Cardiac septum (tissue), 1 donor: Measurements from ENCODE around the gene SMIM45.
A peak's percentile ranks its signal among the peaks of the same experiment; 100 is the strongest.

Experiments
- DNase-seq: peaks from one replicate; pipeline ENCODE4 v3.0.0-alpha.2; 2020; ENCODE audit warnings: low spot score
- intact Hi-C: fragments of 100-400 bp; cut with DNase I; formaldehyde crosslinking; loops from one replicate; pipeline ENCODE4 v1.14.0; 2022
- donor health status: DM: no; HTN: no; CAD: no.

SMIM45 gene

DNA sequence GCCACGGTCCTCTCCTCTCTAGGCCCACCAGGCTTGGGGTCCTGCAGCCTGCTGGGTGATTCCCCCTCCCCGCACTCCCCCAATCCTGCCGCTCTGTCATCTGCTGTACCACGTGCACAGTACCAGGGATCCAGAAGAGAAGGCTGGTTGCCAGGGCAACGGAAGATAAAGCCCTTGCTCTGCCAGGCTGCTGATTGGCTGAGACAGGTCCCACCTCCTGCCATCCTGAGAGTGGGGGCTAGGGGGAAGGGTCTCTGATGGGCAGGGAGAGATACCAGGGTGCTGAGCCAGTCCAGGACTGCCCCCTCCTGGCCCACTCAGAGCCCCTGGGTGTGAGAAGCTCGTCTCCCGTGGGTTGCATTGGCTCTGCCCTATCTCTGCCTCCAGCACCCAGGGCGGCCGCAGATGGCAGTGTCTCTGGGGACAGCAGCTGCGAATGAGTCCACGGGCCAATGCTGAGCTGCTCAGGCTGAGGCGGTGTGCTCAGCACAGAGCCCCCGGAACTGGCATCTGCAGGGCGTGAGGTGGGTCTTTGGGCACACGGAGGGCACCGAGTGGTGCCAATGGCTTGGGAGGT lies at the start of gene SMIM45:
TSS of gene SMIM45 (plus strand) at position 253 of the 577 bp plus-strand sequence.
- DNase-seq: no peak
- intact Hi-C loops: no loop called here

DNA sequence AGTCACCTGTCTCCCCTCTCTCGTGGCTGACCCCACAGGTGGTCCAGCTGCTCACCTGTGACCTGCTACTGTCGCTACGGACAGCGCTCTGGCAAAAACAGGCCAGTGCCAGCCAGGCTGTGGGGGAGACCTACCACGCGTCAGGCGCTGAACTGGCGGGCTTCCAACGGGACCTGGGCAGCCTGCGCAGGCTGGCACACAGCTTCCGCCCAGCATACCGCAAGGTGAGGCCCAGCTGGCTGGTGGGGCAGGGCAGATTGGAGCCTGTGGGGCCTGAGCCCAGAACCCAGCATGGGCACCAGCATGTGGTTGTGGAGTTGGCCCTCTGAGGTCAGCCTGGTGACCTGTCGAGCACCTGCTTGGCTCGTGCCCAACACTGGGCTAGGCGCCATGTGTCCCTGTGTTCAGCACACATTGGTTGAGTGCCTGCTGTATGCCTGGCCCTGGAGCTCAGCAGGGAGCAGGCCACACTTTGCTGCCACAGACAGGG lies 49.0 kb upstream of the SMIM45 start:
- intact Hi-C loops: loop anchor here (5.0 kb wide), 1 partner anchor 34 kb away; no protein-coding TSS in a partner anchor
- DNase-seq: peak; percentile 84

DNA sequence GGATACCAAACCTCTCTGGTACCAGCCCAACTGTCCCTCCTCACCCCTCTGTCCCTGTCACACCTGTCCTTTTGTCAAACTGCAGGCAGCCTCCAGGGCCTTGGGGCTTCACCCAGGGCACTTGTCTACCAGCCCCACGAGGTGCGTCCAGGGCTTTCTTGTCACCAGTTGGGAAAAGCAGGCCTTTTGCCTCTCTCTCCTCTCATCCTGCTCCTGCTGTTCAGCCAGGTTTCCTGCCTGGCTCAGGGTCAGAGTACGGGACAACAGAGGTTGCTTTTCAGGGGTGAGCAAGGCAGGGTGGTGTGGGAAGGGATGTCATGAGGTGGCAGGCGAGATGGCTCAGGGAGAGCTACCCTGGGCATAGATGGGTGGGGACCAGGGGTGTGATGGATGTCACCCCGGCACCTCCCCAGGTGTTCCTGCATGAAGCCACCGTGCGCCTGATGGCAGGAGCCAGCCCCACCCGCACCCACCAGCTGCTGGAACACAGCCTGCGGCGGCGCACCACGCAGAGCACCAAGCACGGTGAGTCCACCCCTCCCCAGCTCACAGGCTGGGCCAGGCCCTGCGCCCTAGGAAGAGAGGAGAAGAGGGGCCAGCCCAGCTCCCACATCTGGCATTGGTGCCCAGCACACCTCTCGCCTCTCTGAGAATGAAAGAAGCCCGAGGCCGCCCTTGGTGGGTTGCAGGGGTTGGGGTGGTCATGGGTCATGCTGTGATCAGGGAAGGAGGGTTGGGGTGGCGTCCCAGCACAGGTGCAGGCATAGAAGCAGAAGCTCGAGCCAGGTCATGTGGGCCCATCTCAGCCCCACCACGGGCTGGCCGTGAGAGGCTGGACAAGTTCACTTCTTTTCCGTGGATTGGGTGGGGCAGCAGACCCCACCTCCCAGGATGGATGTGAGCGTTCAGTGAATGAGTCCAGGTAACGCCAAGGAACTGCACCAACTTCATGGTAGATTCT lies 47.2 kb upstream of the SMIM45 start:
- DNase-seq: no peak
- intact Hi-C loops: loop anchor here (5.0 kb wide), 1 partner anchor 33 kb away; no protein-coding TSS in a partner anchor

DNA sequence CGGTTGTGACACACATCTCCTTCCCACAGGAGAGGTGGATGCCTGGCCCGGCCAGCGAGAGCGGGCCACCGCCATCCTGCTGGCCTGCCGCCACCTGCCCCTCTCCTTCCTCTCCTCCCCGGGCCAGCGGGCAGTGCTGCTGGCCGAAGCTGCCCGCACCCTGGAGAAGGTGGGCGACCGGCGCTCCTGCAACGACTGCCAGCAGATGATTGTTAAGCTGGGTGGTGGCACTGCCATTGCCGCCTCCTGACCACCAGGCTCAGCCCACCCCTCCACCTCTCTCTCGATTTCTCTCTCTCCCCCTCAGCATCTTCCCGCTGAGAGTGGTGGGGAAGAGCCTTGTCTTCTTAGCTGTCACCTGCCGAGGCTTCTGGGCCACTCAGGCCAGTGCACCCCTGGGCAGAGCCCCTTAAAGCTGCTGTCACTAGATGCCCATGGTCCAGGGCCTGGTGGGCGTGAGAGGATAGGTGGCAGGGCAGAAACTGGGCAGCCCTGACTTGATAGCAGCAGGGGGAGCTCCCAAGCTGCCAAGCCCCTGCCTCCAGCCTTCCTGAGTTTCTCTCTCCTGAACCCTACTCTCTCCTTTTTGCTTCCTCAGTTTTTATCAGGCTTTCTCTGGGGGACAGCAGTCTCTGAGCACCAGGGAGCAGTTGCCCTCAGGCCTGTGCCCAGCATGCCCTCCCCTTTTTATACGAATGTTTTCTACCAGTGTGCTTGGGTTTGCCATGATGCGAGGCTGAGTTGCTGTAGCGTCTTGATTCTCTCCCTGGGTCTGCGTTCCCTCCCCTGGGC lies 46.3 kb upstream of the SMIM45 start:
- DNase-seq: no peak
- intact Hi-C loops: no loop called here

DNA sequence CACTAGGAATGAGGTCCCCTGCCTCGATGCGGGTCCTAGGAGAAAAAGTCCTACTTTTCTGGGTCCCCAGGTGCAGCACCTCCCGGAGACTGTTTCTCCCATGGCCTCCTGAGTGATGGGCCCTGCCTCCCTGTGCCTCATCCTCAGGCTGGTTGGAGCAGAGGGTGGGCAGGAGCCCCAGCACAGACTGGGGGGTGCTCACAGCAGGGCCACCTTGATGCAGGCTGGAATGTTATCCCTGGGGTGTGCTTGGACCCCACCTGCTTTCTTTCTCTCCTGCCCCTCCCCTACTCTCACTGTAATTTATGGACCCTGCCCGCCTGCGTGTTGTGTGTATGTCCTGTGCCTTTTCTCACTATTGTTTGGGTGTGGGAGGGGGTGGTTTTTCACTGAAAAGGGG lies 45.1 kb upstream of the SMIM45 start:
- DNase-seq: no peak

DNA sequence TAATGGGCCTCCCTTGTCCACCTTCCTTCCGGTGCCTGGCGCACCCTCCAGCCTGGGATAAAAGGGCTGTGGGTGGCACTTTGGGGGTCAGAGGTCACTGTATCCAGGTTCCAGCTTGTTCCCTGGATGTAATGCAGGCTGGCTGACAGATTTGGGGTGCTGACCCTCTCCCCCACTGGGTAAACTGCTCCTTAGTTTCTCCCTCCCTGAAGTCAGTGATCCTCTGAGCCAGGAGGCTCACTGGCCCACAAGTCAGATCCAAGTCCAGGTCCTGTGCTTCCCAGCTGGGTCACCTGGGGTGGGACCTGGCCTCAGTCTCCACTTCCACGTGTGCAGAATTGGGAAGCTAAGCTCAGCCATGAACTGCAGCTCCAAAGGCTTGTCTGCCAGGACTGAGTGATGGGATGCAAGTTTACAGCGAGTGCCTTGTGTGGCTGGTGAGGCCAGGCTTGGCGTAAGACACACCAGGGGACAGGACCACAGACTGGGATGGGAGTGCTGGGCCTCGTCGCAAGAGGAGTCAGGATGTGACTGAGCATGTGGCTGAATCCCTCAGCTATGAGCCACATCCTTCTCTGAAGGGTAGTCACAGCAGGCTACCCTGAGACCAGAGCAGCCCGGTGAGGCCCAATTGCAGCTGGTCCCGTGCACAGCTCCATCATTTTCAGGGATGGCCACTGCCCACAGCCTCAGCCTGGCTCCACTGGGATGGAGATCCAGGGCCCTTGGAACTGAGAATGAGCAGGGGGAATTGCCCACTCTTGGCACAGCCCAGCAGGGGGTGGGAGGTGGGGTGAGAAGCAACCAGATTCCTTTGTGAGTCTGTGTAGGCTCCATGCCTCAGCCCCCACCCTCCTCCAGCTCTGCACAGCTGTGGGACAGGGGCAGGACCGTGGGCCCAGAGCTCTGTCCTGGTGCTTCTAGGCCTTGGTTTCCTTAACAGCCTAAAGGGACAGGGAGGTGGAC lies 44.2 kb upstream of the SMIM45 start:
- DNase-seq: no peak
- intact Hi-C loops: no loop called here

More for the DNA sequence above, 45.1 kb upstream of the SMIM45 start:
- intact Hi-C loops: no loop called here

DNA sequence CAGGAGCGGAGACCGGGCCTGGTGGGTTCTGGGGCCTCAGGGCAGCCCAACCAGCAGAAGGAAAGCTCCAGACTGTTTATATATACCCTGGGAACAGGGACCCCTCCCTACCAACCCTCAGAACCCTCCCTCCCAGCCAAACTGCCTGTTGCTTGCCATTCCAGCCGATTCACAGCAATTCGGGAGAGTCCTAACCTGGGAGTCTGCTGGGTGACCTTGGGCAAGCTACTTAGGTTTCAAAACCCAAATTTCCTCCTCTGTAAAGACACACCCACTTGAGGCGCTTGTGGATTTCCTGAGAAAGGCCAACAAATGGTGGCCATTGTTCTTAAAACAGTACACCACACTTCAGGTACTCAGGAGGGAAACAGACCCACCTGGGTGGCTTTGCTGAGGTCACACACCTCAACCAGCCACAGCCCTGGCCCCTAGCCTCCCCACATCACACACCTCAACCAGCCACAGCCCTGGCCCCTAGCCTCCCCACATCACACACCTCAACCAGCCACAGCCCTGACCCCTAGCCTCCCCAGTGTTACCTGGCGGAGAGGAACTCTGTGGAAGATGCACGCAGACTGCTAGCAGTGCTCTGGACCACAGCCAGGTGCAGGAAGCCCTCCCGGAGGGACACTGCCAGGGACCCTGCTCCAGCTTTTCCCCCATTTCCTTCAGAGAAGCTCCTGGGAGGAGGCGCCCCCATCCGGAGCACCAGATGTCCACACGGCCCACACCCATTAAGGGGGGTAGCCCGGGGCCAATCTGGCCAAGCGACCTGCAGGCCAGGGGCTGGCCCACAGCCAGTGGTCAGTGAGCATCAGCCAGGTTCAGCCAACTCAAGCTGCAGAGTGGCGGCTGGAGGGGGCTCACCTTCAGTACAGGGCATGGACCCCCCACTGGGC lies 43.3 kb upstream of the SMIM45 start:
- no peak for DNase-seq
- intact Hi-C loops: no loop called here

DNA sequence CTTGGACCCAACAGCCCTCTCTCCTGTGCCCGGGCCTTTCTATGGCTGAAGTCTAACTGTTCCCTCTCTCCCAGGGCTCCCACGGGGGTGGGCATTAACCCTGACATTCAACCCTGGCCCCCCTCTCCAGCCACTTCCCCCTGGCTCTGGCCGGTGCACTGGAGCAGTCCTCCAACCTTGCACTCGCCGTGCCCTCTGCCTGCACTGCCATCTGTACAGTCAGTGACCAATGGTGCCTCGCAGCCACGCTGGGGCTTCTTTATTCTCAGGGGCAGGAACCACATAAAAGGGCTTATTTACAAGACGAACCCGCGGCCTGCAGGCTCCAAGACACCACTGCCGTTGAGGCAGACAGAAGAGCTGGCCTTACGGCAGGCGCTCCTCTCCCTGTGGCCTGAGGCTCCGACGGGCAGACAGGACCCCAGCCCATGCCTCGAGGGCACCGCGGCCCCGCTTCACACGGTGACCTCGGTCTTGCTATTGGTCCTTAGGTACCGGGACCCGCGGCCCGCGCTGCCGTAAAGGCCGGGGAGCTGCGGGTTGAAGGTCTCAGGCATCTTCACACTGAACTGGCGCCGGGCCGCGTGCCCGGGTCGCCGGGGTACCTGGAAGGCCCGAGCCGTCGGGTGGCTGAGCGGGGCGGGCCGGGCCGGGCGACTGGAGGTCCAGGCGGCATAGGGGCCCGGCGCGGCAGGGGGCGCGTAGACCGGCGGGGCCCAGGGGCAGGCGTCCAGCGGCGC lies 42.5 kb upstream of the SMIM45 start:
- no peak for DNase-seq
- intact Hi-C loops: no loop called here

DNA sequence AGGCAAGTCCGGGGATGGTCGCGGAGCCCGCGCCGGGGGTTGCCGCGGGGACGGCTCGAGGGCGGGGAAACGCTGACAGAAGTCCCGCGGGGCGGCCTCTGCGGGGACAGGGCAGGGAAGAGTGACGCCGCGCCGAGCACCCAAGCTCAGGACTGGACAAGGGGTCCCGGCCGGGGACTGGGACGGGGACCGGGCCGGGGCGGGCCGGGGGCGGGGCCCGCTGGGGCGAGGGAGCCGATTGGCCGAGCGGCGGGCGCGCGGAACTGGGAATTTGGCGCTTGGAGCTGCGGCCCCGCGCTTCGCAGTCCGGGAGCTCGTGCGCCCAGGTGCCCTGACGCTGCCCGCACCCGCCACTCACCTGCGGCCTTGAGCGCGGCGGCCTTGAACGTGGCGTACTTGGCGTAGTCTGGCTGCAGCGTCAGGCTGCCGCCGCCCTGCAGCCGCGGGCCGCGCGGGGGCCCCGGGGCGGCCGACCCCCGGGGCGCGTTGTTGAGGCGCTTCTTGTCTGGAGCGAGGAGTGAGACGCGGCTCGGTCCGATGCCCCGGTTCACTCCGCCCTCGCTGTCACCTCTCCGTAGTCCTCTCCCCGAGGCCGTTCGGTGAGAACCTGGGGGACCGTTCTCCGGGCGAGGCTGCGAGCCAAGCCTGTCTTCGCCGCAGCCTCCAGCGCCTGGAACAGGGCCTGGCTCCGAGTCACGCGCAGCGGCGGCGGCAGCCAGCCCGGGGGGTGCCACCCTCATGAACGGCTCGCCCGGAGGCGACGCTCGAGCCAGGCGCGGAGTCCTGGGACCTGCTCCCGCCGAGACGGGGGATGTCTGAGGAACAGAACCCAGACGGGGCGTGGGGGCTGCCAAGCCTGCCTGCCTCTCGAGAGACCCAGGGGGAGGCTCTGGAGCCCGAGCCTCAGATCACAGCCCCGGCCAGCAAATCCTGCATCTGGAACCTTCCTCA lies 41.6 kb upstream of the SMIM45 start:
- intact Hi-C loops: no loop called here
- DNase-seq: no peak

DNA sequence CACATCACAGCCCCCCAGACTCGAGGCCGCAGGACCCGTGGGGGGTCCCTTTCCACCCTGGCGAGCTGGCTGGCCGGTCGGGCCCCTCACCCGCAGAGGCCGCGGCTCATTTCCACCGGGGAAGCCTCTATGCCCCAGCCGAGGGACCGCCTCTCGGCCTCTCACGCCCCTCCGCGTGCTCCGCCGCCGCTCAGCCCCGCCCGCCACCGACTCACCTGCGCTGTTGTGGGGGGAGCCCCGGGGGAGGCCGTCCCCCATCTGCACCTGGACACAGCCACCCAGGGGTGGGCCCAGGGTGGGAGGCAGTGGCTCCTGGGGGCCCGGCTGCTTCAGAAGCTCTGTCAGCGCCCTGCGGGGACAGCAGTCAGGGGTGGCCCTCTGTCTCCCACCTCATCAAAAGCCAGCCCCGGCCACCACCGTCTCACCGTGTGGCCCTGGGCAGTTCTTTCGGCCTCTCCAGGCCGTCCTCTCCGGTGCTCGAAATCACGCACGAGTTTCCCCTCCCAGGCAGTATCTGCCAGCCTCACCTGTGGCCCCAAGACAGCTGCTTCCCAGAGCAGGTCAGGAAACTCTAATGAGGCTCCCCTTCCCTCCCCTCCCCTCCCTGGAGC lies 40.8 kb upstream of the SMIM45 start:
- DNase-seq: no peak
- intact Hi-C loops: no loop called here

DNA sequence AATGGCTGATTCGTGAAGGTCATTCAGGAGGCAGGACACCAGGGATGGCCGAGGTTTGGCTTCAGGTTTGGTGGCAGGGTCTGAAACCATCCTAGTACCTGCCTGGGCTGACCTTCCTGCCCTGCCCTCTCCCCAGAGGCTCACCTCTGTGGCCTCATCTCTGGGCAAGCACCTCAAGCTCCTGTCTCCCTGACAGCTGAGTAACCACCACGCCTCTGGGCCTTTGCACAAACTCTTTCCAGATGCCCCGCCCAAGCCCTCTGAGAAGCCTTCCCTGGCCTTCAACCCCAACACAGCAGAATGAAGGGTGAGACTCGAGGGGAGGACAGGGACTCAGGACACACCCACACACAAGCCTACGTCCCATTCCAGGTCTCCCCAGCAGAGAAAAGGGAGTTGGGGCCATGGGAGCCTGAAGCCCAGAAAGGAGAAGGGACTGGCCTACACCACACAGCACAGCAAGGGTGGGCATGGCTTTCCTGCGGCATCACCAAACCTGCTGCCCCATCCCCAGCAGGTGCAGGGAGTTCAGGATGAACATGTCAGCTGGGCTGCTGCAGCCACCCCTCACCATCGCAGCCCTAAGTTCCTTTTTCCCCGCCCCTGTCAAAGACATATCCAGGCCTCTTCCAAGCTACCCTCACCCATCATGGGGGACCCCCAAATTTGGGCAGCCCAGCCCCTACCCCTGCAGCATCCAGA lies 39.5 kb upstream of the SMIM45 start:
- intact Hi-C loops: no loop called here
- no peak for DNase-seq

DNA sequence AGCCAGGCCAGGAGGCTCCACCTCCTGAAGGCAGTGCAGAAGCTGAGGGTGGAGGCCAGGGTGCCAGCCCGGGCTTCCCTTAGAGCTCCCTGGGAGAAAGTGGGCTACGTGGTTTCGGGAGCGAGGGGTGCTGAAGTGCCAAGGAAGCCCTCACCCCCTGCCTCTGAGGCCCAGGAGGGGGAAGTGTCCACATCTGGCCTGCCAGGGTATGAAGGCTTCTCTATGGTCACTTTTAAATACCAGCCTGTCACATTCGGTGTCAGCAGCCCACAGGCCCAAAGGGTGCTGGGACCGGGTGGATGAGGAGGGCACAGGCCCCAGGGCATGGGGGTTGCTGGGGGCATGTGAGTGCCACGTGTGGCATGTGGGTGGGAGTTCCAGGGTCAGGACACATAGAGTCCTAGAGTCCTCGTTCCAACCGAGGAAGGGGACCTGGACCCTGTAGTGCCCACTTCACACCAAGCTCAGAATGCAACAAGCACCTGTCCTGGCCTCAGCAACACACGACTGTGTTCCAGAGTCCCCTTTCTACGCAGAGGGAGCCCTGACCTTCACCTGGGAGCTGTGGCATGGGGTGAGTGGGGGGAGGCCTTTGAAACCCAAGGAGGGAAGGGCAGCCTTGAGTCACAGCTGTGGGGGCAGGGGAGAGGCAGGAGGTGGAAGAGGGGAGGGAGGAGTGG lies 38.8 kb upstream of the SMIM45 start:
- intact Hi-C loops: no loop called here

DNA sequence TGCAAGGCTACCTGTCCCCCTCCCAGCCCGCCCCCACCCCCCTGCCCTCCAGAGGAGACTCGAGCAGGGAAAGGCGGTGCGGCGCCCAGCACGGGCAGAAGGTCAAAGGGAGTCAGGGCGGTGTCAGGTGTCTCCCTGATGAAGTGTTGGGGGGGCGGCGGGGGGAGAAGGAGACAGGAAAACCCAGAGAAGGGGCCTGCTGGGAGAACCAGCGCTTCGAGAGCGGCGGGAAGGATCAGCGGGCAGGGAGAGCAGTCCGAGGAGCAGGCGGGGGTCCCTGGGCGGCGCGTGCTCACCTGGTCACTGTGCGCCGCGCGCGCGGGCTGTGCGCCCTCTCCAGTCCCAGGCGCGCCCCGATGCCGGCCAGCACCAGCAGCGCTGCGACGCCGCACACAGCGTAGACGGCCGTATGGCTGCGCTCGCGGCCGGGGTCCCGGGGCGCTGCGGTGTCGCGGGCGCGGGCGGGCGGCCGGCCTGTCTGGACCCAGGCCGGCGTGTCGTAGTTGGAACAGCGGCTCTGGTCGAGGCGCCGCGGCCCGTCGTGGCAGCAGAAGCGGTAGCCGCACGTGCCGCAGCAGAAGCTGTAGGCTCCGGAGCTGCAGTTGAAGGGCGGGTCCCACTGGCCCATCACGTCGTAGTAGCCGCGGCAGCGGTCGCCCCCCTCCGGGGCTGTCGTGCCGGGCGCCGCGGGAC lies 38.0 kb upstream of the SMIM45 start:
- intact Hi-C loops: no loop called here
- no peak for DNase-seq

More for the DNA sequence above, 38.8 kb upstream of the SMIM45 start:
- no peak for DNase-seq

DNA sequence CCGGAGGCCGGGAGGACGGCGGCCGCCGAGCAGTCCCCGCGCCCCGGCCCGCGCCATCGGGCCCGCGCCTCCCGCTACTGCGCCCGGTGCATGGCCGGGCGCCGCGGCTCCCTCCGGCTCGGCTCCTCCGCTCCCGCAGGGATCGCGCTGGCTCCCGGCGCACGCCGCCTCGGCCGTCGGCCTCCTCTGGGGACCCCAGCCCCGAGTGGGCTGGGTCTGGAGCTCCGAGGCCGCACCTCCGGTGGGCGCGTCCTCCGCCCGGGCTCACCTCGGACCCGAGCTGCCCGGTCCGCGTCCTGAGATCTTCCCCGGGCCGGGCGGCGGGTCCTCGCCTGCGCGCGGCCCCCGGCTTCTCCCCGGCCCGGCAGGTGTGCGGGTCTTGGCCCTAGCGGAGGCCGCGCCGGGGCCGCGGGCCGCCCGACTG lies 37.3 kb upstream of the SMIM45 start:
- intact Hi-C loops: no loop called here
- DNase-seq: no peak
